IPS-18c (cell line): Measurements from ENCODE around the gene CTF1.
"Not testable (repeated sequence)": the region's sequence is repeated elsewhere in the genome, so short reads cannot be mapped to it uniquely, and the experiment has no call there.

Source experiments
- H3K4me3 ChIP-seq: 2 replicates; pipeline ENCODE4 v1.7.0; 2013; ENCODE audit warnings: low read depth, mild to moderate bottlenecking, low read length, moderate library complexity; ENCODE audit not compliant: insufficient read depth
- H3K9me3 ChIP-seq: one replicate; pipeline ENCODE4 v1.6.1; 2013; ENCODE audit warnings: mild to moderate bottlenecking, low read length, moderate library complexity; ENCODE audit not compliant: control insufficient read depth, insufficient read depth

The CTF1 gene

GRCh38 chr16:30882429-30883310 lies 13.7 kb upstream of the CTF1 start:
- Histone ChIP-seq H3K4me3 (no peak overlapping the region), H3K9me3 (no peaks in the 10 kb centered on the region)

GRCh38 chr16:30884760-30885159 lies 11.7 kb upstream of the CTF1 start:
- Histone ChIP-seq H3K4me3 (no peak overlapping the region), H3K9me3 (no peaks in the 10 kb centered on the region)

- H3K9me3 ChIP-seq = no peaks in the 10 kb centered on the region
Observed at GRCh38 chr16:30885196-30885595, 11.2 kb upstream of the CTF1 start.

GRCh38 chr16:30886145-30886544 lies 10.3 kb upstream of the CTF1 start:
- H3K9me3 ChIP-seq = no peaks in the 10 kb centered on the region
- no peak overlapping the region for H3K4me3 ChIP-seq

More at GRCh38 chr16:30885196-30885595, 11.2 kb upstream of the CTF1 start:
- no peak overlapping the region for H3K4me3 ChIP-seq

- Histone ChIP-seq H3K4me3 (no peak overlapping the region), H3K9me3 (no peaks in the 10 kb centered on the region)
Observed at GRCh38 chr16:30887927-30888326, 8.5 kb upstream of the CTF1 start.

GRCh38 chr16:30888856-30889499 lies 7.4 kb upstream of the CTF1 start:
- no peak overlapping the region for H3K4me3 ChIP-seq
- H3K9me3 ChIP-seq = no peaks in the 10 kb centered on the region

GRCh38 chr16:30889721-30890120 lies 6.7 kb upstream of the CTF1 start:
- no peaks in the 10 kb centered on the region for H3K9me3 ChIP-seq

GRCh38 chr16:30891043-30891823 lies 5.2 kb upstream of the CTF1 start:
- not testable (repeated sequence) for H3K4me3 ChIP-seq, H3K9me3 ChIP-seq

More at GRCh38 chr16:30889721-30890120, 6.7 kb upstream of the CTF1 start:
- H3K4me3 ChIP-seq = no peak overlapping the region

- peak overlapping the region; percentile 87; the same call in 1 of the 2 replicates for H3K4me3 ChIP-seq
- H3K9me3 ChIP-seq = no peaks in the 10 kb centered on the region
Observed at GRCh38 chr16:30892670-30893416, 3.6 kb upstream of the CTF1 start.

GRCh38 chr16:30893417-30893743 lies 3.0 kb upstream of the CTF1 start:
- Histone ChIP-seq H3K9me3 (no peaks in the 10 kb centered on the region), H3K4me3 (peak overlapping the region; percentile 87)

- Histone ChIP-seq H3K4me3 (peak within 1 kb of the TSS; percentile 87), H3K9me3 (no peaks in the 10 kb centered on the region)
Observed at GRCh38 chr16:30893744-30894539, 2.5 kb upstream of the CTF1 start, which contains the start of gene BCL7C. TSS of gene BCL7C (minus strand) at chr16:30894077. CDS start at chr16:30893944, 133 bp downstream.

- Histone ChIP-seq H3K4me3 (peak overlapping the region; percentile 49), H3K9me3 (no peaks in the 10 kb centered on the region)
Observed at GRCh38 chr16:30894540-30895368, 1.7 kb upstream of the CTF1 start.

- H3K4me3 ChIP-seq = peak overlapping the region; percentile 85
Observed at GRCh38 chr16:30895627-30896260, 670 bp upstream of the CTF1 start.

GRCh38 chr16:30896889-30897733 lies 697 bp downstream of the CTF1 start:
- H3K4me3 ChIP-seq = peak overlapping the region; percentile 85
- no peaks in the 10 kb centered on the region for H3K9me3 ChIP-seq

More at GRCh38 chr16:30895627-30896260, 670 bp upstream of the CTF1 start:
- no peaks in the 10 kb centered on the region for H3K9me3 ChIP-seq
